HG03135 (cell line): ENCODE data around the gene GNB3.

Source experiments
- ATAC-seq: cut with Tn5 transposase; IDR thresholded peaks from one replicate; pipeline ENCODE4 v1.9.1; 2021; ENCODE audit warnings: mild to moderate bottlenecking, moderate library complexity; ENCODE audit not compliant: unreplicated experiment

GNB3 gene

DNA sequence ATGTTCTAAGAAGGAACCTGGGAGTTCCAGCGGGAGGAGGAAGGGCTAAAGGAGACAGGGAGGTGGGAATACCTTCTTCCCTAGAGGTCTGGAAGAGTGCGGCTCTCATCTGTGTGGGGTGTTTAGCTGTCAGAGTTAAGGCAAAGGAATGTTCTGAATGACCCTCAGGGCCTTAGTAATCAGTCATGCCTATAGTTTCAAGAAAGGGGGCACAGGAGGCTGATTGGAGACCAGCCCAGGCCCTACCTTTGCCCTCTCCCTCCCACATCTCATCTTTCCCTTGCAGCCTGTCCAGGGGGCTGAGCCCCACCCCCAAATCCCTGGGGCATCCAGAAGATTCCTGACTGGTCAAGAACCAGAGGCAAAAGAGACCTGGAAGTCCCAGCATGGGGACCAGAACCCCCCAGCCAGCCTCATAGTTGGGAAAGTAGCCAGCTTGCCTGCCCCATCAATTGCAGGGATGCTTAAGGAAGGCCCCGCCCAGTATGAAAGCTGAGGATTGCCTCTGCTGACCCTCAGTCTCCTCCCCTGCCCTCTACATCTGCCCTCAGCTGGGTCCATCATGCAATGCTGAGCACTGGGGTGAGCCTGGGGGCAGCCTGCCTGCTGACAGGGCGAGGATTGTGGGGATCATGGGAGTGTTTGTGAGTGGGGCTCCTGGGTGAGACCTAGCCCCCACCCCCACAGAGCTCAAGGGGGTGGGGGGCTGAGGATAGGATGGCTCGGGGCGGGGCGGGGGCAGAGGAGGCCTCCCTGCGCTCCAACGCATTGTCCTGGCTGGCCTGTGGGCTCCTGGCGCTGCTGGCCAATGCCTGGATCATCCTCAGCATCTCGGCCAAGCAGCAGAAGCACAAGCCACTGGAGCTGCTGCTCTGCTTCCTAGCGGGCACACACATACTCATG lies 17.3 kb upstream of the GNB3 start:
- ATAC-seq, result no peak

DNA sequence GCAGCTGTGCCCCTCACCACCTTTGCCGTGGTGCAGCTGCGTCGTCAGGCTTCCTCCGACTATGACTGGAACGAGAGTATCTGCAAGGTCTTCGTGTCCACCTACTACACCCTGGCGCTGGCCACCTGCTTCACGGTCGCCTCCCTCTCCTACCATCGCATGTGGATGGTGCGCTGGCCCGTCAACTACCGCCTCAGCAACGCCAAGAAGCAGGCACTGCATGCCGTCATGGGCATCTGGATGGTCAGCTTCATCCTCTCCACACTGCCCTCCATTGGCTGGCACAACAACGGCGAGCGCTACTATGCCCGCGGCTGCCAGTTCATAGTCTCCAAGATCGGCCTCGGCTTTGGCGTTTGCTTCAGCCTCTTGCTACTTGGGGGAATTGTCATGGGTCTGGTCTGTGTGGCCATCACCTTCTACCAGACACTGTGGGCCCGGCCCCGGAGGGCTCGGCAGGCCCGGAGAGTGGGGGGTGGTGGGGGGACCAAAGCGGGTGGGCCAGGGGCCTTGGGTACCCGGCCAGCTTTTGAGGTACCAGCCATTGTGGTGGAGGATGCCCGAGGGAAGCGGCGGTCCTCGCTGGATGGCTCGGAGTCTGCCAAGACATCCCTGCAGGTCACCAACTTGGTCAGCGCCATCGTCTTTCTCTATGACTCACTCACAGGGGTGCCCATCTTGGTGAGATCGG lies 16.5 kb upstream of the GNB3 start:
- ATAC-seq, result no peak

DNA sequence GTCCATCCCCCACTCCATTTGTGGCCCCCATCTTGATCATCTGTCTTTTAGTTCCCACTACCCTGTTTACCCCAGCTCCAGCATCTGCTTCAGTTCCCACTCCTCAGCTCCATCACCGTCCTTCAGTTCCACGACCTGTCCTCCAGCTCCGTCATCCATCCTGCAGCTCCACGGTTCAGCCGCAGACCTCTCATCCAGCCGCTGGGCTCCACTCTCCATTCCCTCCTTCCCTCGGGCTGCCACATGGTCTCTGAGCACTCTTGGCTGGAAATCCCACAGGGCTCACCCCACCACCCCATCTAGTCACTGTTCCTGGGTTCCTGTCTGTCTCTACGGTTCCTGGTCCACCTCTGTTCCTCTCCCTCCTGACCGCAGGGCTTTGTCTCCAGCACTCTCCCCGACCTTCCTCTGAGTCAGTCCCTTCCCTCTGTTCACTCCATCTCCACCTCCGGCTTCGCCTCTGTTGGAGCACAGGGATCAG lies 15.8 kb upstream of the GNB3 start:
- ATAC-seq, result no peak

DNA sequence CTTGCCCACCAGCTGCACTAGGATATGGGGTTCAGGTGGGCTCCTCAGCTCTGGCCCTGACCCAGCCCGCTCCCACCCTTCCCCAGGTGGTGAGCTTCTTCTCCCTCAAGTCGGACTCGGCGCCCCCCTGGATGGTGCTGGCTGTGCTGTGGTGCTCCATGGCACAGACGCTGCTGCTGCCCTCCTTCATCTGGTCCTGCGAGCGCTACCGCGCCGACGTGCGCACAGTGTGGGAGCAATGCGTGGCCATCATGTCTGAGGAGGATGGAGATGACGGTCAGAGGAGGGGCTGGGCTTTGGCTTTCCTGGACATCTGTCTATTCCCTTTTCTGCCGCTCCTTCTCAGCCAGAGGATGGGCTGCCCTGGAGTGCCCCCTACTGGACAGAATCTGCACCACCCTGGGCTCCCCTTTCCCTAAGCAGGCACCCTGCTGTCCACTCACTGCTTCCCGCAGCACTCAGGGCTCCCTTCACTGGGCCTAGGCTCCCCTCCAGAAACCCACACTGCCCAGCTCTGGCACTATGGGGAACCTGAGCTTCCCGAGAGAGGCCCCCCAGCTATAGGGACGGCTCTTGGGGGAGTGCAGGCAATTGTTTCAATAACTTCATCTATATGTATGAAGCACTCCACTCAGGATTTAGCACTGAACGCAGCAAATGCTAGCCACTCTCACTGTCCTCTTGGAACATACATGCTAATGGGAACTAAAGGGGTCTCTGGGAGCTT lies 15.2 kb upstream of the GNB3 start:
- no peak for ATAC-seq

DNA sequence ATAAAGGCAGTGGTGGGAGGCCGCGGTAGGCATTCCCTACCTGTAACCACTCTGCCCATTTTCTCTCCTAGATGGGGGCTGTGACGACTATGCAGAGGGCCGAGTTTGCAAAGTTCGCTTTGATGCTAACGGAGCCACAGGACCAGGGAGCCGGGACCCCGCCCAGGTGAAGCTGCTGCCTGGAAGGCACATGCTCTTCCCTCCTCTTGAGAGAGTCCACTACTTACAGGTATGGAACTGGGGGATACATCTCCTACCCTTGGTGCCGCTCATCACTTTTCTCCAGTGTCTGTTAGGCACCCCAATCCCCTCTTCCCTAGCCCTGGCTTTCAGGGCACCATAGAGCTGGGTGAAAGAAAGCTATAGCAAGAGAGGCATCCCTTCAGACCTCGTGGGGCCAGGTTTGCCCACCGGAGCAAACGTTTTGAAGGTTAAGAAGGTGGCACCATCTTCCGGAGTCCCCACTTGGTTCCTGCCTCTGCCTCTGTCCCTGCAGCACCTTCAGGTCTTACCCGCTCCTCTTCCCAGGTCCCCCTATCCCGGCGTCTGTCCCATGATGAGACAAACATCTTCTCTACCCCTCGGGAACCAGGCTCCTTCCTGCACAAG lies 14.5 kb upstream of the GNB3 start:
- no peak for ATAC-seq

DNA sequence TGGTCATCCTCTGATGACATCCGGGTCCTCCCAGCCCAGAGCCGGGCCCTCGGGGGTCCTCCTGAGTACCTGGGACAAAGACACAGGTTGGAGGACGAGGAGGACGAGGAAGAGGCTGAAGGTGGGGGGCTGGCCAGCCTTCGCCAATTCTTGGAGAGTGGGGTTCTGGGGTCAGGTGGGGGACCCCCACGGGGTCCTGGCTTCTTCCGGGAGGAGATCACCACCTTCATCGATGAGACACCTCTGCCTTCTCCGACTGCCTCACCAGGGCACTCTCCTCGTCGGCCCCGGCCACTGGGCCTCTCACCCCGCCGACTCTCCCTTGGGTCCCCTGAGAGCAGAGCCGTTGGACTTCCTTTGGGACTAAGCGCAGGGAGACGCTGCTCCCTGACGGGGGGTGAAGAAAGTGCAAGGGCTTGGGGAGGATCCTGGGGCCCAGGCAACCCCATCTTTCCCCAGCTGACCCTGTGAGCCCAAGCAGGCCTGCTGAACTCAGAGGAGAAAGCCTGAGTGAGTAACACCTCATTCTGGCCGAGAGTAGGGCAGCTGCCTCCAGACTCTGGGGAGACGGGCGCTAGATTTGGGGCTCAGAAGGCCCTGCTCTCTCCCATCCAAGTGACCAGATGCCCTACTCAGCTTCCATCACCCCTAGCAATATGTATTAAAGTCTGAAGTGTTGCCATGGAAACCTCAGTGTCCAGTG lies 13.8 kb upstream of the GNB3 start:
- ATAC-seq, result no peak

DNA sequence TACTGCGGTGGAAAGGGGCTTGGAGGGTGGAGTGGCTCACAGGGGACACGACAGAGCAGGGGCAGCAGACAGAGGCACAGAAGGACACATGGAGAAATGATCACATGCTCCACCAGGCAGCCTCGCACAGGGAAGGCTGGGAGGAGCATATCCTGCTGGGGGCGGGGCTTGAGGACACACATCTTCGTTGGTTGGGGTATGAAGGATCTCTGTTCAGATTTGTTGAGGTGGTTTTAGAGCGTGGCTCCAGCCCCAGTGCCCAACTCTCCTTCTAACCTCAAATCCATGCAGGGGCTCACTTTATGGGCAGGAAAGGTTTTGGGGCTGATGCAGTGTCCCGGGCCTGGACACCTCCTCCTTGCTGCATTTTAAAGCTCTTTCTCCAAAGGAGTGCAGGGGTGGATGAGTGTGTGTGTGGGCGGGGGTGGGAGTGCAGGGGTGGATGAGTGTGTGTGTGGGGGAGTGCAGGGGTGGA lies 13.3 kb upstream of the GNB3 start:
- no peak for ATAC-seq

DNA sequence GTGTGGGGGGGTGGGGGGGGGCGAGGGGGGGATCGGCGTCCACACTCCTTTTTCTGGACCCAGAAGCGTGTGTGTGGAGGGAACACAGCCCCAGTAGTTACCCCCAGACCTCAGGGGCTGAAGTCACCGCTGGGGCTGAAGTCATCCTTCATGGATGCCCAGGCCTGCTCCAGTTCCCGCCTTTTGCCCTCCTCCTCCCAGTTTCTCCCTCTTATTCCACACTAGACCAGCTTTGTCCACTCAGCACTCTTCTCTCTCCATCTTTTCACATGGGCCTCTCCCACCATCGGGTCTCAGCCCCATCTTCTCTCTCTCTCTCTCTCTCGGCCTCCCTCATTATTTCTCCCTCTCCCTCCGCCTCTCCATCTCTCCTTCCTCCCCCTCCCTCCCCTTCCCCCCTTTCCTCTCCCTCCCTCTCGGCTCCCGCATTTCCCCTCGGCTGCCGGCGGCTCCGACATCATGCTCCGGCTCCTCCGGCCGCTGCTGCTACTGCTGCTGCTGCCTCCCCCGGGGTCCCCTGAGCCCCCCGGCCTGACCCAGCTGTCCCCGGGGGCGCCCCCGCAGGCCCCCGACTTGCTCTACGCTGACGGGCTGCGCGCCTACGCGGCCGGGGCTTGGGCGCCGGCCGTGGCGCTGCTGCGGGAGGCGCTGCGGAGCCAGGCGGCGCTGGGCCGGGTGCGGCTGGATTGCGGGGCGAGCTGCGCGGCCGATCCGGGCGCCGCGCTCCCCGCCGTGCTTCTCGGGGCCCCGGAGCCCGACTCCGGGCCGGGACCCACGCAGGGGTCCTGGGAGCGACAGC lies 12.5 kb upstream of the GNB3 start, which contains the start of gene P3H3:
Gene P3H3, plus strand, starts transcription at position 426 of the 799 bp plus-strand sequence. Its CDS starts 34 bp downstream, at position 460.
- ATAC-seq, result no peak

DNA sequence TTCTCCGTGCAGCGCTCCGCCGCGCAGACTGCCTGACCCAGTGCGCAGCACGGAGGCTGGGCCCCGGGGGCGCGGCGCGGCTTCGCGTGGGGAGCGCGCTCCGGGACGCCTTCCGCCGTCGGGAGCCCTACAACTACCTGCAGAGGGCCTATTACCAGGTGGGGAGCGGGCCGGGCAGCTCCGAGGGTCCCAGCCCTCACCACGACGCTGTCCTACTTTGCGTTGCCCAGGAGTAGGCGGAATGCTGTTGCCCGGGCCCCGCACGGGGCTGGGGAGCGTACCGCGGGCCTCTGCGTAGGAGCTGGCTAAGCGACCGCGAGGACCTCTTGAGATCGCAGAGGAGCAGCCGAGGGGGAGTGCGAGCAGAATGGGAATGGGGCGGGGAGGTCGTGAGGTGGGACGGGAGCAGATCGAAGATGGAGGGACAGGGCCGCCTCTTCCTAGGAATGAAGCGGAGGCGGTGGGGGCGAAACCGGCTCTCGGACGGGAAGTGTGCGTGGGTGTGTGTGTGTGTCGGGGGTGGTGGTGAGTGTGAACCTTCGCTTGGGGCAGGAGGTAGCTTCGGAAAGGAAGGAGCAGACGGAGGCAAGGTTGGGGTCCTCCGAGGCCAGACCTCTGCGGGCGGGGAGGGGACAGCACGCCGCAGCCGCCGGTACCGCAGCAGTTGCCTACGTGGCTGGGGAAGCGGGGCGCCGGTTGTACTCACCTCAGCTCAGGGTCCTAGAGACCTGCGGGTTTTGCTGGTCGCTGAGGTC lies 11.8 kb upstream of the GNB3 start:
- no peak for ATAC-seq

DNA sequence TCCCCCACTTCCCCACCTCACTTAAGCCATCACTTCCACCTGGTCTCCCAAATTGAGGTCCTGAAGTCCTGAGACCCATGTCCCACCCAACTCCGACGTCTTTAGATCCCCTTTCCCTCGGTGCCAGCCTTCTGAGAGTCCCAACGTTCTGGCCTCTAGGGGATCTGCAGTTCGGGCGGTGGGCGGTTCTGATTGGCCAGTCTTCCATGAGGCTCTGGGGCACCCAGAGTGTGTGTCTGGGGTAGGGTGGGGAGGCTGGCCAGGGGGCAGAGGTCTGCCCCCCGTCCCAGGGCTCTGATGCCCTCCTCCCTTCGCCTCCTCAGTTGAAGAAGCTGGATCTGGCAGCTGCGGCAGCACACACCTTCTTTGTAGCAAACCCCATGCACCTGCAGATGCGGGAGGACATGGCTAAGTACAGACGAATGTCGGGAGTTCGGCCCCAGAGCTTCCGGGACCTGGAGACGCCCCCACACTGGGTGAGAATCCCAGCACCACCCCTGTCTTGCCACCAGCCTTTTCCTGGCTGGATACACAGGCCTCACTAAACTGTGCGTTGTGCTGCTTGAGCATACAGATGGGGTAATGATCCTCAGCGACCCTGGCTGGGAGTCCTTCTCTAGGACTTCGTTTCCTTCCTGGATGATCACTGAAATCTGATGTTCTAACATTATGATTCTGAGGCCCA lies 11.0 kb upstream of the GNB3 start:
- no peak for ATAC-seq

DNA sequence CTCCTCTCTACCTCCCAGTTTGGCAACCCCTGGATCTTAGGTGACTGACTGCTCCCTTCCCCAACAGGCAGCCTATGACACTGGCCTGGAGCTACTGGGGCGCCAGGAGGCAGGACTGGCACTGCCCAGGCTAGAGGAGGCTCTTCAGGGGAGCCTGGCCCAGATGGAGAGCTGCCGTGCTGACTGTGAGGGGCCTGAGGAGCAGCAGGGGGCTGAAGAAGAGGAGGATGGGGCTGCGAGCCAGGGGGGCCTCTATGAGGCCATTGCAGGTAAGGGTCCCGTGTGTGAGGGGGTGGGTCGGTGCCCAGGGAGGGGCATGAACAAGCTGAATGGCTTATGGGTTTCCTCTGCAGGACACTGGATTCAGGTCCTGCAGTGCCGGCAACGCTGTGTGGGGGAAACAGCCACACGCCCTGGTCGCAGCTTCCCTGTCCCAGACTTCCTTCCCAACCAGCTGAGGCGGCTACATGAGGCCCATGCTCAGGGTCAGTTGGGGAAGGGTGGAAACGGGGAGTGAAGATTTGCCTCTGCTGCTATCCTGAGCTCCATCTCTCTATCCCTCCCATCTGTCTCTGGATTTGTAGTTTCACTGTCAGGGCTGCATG lies 10.3 kb upstream of the GNB3 start:
- no peak for ATAC-seq

DNA sequence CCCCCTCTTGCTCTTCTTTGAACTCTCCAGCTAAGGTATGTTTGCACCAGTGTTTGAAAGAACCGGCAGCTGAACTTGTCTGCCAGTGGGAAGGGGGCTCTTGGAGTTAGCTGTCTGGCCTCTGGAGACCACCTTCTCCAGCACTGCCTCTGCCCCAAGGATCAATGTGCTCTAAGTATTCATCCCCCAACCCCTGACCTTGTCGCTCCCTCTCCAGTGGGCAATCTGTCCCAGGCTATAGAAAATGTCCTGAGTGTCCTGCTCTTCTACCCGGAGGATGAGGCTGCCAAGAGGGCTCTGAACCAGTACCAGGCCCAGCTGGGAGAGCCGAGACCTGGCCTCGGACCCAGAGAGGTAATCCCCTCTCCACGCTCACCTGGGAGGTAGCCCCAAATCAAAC lies 9.7 kb upstream of the GNB3 start:
- no peak for ATAC-seq

DNA sequence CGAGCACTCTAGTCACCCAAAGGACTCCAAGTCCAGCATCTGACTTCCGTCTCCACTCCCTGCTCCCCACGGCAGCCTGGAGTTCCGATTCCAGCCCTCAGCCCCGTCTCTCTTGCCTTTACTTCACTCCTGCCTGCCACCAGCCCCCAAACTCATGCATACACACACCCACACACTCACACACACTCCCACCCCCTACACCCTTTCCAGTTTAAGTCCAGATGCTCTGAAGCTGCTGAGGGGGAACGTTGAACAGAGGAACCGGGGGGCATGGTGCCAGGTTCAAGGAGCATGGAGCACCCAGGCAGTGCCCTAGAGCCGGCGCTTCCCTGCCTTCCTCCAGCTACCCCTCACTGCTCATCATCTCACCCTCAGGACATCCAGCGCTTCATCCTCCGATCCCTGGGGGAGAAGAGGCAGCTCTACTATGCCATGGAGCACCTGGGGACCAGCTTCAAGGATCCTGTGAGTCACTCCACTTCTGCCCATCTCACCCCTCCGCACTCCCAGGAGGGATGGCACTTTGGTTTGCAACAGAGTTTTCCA lies 9.2 kb upstream of the GNB3 start:
- no peak for ATAC-seq

DNA sequence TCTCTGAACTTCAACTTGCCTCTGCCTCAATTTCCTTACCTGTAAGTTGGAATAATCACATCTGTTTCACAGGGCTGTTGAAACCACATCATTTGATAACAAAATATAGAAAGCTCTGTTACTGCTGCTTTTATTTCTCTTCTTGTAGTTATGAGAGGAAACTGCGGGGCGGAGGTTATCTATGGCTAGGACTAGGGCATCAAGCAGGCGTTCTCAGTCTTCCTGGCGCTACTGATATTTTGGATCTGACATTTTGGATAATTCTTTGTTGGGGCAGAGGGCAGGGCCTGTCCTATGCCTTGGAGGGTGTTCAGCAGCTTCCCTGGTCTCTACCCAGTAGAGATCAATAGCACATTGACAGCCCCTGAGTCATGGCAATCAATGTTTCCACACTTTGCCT lies 8.6 kb upstream of the GNB3 start:
- no peak for ATAC-seq

DNA sequence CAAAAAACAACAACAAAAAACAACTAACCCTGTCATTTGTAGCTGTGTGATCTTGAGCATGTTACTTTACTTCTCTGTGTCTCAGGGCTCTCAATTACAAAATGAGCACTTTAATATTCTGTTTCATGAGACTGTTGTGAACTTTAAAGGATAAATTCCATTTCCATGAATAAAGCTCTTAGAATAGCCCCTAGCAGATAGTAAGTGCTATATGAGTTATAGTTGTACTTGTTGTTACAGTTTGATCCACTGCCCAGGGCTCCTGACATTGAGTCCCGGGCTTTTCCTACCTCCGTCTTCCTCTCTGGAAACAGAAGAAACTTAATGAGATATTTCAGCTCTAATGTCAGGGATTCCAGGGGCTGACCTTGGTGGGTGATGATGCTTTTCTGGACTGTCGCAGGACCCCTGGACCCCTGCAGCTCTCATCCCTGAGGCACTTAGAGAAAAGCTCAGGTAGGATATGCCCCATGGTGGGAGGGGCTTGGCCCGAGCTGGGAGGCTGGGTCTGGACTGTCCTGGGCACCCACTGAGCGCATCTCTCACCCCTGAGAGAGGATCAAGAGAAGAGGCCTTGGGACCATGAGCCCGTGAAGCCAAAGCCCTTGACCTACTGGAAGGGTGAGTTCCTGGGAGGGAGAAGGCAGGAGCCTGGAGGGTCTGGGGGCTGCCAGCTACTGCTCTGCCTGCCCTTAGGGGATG lies 7.4 kb upstream of the GNB3 start:
- no peak for ATAC-seq

DNA sequence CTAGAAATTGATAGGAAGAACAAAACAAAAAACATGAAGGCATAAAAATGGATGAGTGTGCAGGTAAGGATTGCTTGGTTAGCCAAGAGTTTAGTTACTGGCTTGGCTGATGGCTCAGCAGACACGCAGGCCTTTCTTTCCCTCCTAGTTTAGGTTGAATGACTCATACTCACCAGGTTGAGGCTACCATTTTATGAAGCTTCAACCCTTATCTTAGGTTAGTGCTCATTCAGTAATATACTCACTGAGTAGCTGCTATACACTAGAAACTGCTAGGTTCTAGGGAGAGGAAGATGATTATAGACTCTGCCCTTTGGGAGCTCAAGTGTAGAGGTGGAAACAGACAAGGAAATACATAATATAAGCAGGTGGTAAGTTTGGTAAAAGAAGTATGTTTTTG lies 6.5 kb upstream of the GNB3 start:
- ATAC-seq, result no peak

DNA sequence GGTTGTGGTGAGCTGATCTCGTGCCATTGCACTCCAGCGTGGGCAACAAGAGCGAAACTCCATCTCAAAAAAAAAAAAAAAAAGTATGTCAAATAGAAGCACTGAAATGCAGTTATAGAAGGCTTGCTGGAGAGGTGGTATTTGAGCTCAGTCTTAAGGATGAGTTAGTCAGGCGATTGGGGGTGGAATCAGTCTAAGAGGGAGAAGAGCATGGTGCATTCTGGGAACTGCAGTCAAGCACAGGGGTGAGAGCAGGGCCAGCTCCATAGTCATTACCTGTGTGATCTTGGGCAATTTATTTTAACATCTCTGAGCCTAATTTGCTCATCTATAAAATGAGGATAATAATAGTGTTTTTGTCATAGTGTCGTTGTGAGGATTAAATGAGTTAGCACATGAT lies 5.9 kb upstream of the GNB3 start:
- no peak for ATAC-seq
